ENCODE results near the gene INTS1.

The INTS1 gene

GRCh38 chr7:1497293-1497927 is 6.8 kb downstream of the INTS1 start:
- TF ChIP-seq TAF1 (IDR thresholded peaks at IDR 0.05; ENCODE audit: borderline replicate concordance, low read depth, low read length): no peak
- no peak for TF ChIP-seq POLR2A (IDR thresholded peaks at IDR 0.05; ENCODE audit: low read depth, low read length)
- TF ChIP-seq POLR2AphosphoS5 (IDR thresholded peaks at IDR 0.05; ENCODE audit: low read depth, low read length): no peak
- DNase-seq (ENCODE audit: insufficient read length): no peak
- FAIRE-seq: no peak

- DNase-seq (ENCODE audit: insufficient read length): no peak
- no peak for TF ChIP-seq POLR2A (IDR thresholded peaks at IDR 0.05; ENCODE audit: low read depth, low read length)
- TF ChIP-seq POLR2AphosphoS5 (IDR thresholded peaks at IDR 0.05; ENCODE audit: low read depth, low read length): no peak
- no peak for TF ChIP-seq TAF1 (IDR thresholded peaks at IDR 0.05; ENCODE audit: borderline replicate concordance, low read depth, low read length)
- no peak for FAIRE-seq
Measured at GRCh38 chr7:1496531-1497292, 7.5 kb downstream of the INTS1 start.

GRCh38 chr7:1495564-1496242 is 8.5 kb downstream of the INTS1 start:
- no peak for FAIRE-seq
- no peak for TF ChIP-seq TAF1 (IDR thresholded peaks at IDR 0.05; ENCODE audit: borderline replicate concordance, low read depth, low read length)
- no peak for TF ChIP-seq POLR2AphosphoS5 (IDR thresholded peaks at IDR 0.05; ENCODE audit: low read depth, low read length)
- no peak for TF ChIP-seq POLR2A (IDR thresholded peaks at IDR 0.05; ENCODE audit: low read depth, low read length)
- no peak for DNase-seq (ENCODE audit: insufficient read length)

- DNase-seq (ENCODE audit: insufficient read length) (no peak), FAIRE-seq (no peak)
- TF ChIP-seq POLR2AphosphoS5 (IDR thresholded peaks at IDR 0.05; ENCODE audit: low read depth, low read length): no peak
- TF ChIP-seq TAF1 (IDR thresholded peaks at IDR 0.05; ENCODE audit: borderline replicate concordance, low read depth, low read length): no peak
- no peak for TF ChIP-seq POLR2A (IDR thresholded peaks at IDR 0.05; ENCODE audit: low read depth, low read length)
Measured at GRCh38 chr7:1494866-1495563, 9.2 kb downstream of the INTS1 start.

GRCh38 chr7:1494447-1494846 is 9.7 kb downstream of the INTS1 start:
- no peak for FAIRE-seq

GRCh38 chr7:1493571-1493970 is 10.6 kb downstream of the INTS1 start:
- FAIRE-seq: no peak
- DNase-seq (ENCODE audit: insufficient read length): no peak
- TF ChIP-seq POLR2A (IDR thresholded peaks at IDR 0.05; ENCODE audit: low read depth, low read length) (no peak), TAF1 (IDR thresholded peaks at IDR 0.05; ENCODE audit: borderline replicate concordance, low read depth, low read length) (no peak)

More at GRCh38 chr7:1494447-1494846, 9.7 kb downstream of the INTS1 start:
- DNase-seq (ENCODE audit: insufficient read length): no peak
- TF ChIP-seq POLR2AphosphoS5 (IDR thresholded peaks at IDR 0.05; ENCODE audit: low read depth, low read length) (no peak), TAF1 (IDR thresholded peaks at IDR 0.05; ENCODE audit: borderline replicate concordance, low read depth, low read length) (no peak), POLR2A (IDR thresholded peaks at IDR 0.05; ENCODE audit: low read depth, low read length) (no peak)

- no peak for FAIRE-seq
- DNase-seq (ENCODE audit: insufficient read length): no peak
- TF ChIP-seq TAF1 (IDR thresholded peaks at IDR 0.05; ENCODE audit: borderline replicate concordance, low read depth, low read length) (no peak), POLR2A (IDR thresholded peaks at IDR 0.05; ENCODE audit: low read depth, low read length) (no peak), POLR2AphosphoS5 (IDR thresholded peaks at IDR 0.05; ENCODE audit: low read depth, low read length) (no peak)
Measured at GRCh38 chr7:1493129-1493528, 11.1 kb downstream of the INTS1 start.

- DNase-seq (ENCODE audit: insufficient read length) (no peak), FAIRE-seq (no peak)
- TF ChIP-seq POLR2AphosphoS5 (IDR thresholded peaks at IDR 0.05; ENCODE audit: low read depth, low read length): no peak
- TF ChIP-seq TAF1 (IDR thresholded peaks at IDR 0.05; ENCODE audit: borderline replicate concordance, low read depth, low read length): no peak
- TF ChIP-seq POLR2A (IDR thresholded peaks at IDR 0.05; ENCODE audit: low read depth, low read length): no peak
Measured at GRCh38 chr7:1492640-1493039, 11.5 kb downstream of the INTS1 start.

GRCh38 chr7:1492221-1492620 is 12.0 kb downstream of the INTS1 start:
- TF ChIP-seq TAF1 (IDR thresholded peaks at IDR 0.05; ENCODE audit: borderline replicate concordance, low read depth, low read length) (no peak), POLR2AphosphoS5 (IDR thresholded peaks at IDR 0.05; ENCODE audit: low read depth, low read length) (no peak), POLR2A (IDR thresholded peaks at IDR 0.05; ENCODE audit: low read depth, low read length) (no peak)
- DNase-seq (ENCODE audit: insufficient read length) (no peak), FAIRE-seq (no peak)

- FAIRE-seq (no peak), DNase-seq (ENCODE audit: insufficient read length) (no peak)
- TF ChIP-seq TAF1 (IDR thresholded peaks at IDR 0.05; ENCODE audit: borderline replicate concordance, low read depth, low read length) (no peak), POLR2AphosphoS5 (IDR thresholded peaks at IDR 0.05; ENCODE audit: low read depth, low read length) (no peak), POLR2A (IDR thresholded peaks at IDR 0.05; ENCODE audit: low read depth, low read length) (no peak)
Measured at GRCh38 chr7:1490837-1491236, 13.4 kb downstream of the INTS1 start.

GRCh38 chr7:1489336-1489735 is 14.9 kb downstream of the INTS1 start:
- no peak for TF ChIP-seq TAF1 (IDR thresholded peaks at IDR 0.05; ENCODE audit: borderline replicate concordance, low read depth, low read length)
- TF ChIP-seq POLR2AphosphoS5 (IDR thresholded peaks at IDR 0.05; ENCODE audit: low read depth, low read length): no peak
- TF ChIP-seq POLR2A (IDR thresholded peaks at IDR 0.05; ENCODE audit: low read depth, low read length): no peak
- FAIRE-seq: no peak

More at GRCh38 chr7:1489336-1489735, 14.9 kb downstream of the INTS1 start:
- DNase-seq (ENCODE audit: insufficient read length): no peak

All from GM12892 (cell line).